Measurements from ENCODE around the gene TOMM40L.

DNA sequence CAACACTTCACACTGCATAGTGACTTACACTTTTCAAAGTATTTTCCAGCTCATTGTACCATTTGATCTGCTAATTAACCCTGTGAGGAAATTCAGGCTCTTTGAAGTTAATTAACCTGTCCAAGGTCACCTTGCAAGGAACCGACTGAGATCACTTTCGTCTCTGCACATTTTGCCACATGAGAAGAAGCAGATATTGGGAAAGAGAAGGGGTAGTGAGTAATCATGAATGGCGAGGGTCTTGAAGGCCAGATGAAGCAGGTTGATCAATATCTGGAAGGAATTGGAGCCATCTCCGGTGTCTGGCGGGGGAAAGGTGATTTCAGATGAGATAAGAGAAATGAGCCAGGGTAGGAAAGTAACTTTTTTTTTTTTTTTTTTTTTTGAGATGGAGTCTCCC, 5.9 kb upstream of the TOMM40L start:
- no peak for TF ChIP-seq POLR2A (IDR thresholded peaks at IDR 0.05)
- no peak for TF ChIP-seq CTCF (IDR thresholded peaks at IDR 0.05)
- no peak for TF ChIP-seq POLR2AphosphoS5 (IDR thresholded peaks at IDR 0.05)

All from gastroesophageal sphincter (tissue), 3 donors.